Mesodermal cell (in vitro differentiated cells): ENCODE data around the gene ANKRD55.
"Not testable (repeated sequence)": the region's sequence is repeated elsewhere in the genome, so short reads cannot be mapped to it uniquely, and the experiment has no call there.

ENCODE experiments used
- H3K27ac ChIP-seq: 2 replicates; pipeline ENCODE4 v1.7.0; 2013; ENCODE audit warnings: mild to moderate bottlenecking, low read depth, low read length, moderate library complexity; ENCODE audit not compliant: severe bottlenecking
- H3K36me3 ChIP-seq: 2 replicates; pipeline ENCODE4 v1.7.1; 2013; ENCODE audit warnings: mild to moderate bottlenecking, low read length, moderate library complexity; ENCODE audit not compliant: control insufficient read depth, insufficient read depth
- H3K4me1 ChIP-seq: one replicate; pipeline ENCODE4 v1.7.1; 2013; ENCODE audit warnings: mild to moderate bottlenecking, low read length; ENCODE audit not compliant: insufficient read depth, control insufficient read depth, poor library complexity, severe bottlenecking
- H3K4me3 ChIP-seq: 2 replicates; pipeline ENCODE4 v1.7.0; 2013; ENCODE audit warnings: low read length, control low read depth, mild to moderate bottlenecking; ENCODE audit not compliant: insufficient read depth, poor library complexity, severe bottlenecking; ENCODE audit errors: extremely low read depth
- H3K9me3 ChIP-seq: 2 replicates; pipeline ENCODE4 v1.7.1; 2013; ENCODE audit warnings: mild to moderate bottlenecking, low read length, moderate library complexity; ENCODE audit not compliant: control insufficient read depth
- WGBS, 2 experiments: methylation state at CpG; one replicate each; pipeline ENCODE4 v1.1.5; 2013; ENCODE audit warnings: missing lambda C conversion rate in 2 of 2; ENCODE audit not compliant: insufficient coverage in 2 of 2; 5-methylcytosine and 5-hydroxymethylcytosine counted together

The ANKRD55 gene

DNA sequence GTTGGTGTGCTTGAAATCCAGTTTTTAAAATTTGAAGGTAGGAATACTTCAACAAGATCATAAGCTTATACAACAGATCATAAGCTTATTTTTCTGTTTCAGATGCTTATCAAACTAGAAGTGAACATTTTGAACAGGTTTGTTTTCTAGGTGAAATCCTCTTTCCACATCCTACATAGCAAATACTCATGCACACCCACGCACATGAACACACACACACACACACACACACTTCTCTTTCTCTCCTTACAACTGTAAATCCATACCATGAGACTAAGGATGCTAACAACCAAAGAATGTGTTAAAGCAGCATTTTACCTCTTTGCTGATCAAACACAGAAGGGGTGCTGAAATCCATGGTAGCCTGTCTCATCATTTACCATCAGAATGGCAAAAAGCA lies 592 bp downstream of the ANKRD55 start:
- no peak overlapping the region for H3K27ac ChIP-seq
- 86% methylated on average over 1 of the region's 1 CpG; no CpG with 5 or more reads in 1 of the 2 experiments for WGBS, 2 experiments
- no peaks in the 10 kb centered on the region for H3K9me3 ChIP-seq
- no peaks in the 10 kb centered on the region for H3K36me3 ChIP-seq
- no peak overlapping the region for H3K4me3 ChIP-seq
- H3K4me1 ChIP-seq: peaks cover 2% of the 10 kb centered on the region

DNA sequence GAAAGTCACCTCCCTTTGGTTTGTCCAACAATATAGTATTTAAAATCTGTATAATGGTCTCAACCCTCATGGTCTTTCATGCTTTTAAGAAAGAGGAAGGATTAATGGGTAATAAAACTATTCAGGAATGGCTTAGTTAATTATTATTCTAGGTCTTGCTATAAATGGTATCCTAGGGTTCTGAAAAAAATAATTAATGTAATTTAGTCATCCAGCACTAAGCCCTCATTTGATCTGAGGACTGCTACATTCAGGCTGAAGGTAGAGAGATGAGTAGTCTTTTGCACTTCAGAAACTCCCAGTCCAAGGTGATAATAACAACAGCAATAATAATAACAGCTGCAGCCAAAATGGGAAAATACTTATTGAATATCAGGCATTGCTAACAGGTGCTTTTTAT lies 2.6 kb downstream of the ANKRD55 start:
- no peak overlapping the region for H3K4me3 ChIP-seq
- H3K9me3 ChIP-seq: no peaks in the 10 kb centered on the region
- H3K27ac ChIP-seq: no peak overlapping the region
- no peaks in the 10 kb centered on the region for H3K36me3 ChIP-seq
- peaks cover 2% of the 10 kb centered on the region for H3K4me1 ChIP-seq

- Histone ChIP-seq H3K4me1 (peaks cover 2% of the 10 kb centered on the region), H3K9me3 (no peaks in the 10 kb centered on the region), H3K4me3 (no peak overlapping the region), H3K36me3 (no peaks in the 10 kb centered on the region), H3K27ac (no peak overlapping the region)
- WGBS, 2 experiments: 47 to 76% methylated on average over 3 to 4 of the region's 7 CpGs
These were observed 4.0 kb downstream of the ANKRD55 start for GRCh38 chr5:56229111-56229510.

DNA sequence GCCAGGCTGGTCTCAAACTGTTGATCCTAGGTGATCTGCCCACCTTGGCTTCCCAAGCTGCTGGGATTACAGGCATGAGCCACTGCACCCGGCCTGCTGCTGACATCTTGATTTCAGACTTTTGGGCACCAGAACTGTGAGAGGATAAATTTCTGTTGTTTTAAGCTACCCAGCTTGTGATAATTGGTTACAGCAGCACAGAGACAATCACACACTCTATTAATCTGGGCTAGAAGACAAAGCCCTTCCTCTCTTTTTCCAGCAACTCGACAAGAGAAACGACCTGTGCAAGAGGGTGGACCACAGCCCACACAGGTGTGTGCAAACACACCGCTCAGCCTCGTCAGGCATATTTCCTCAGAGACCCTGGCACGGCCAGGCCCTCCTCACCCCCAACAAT lies 4.5 kb downstream of the ANKRD55 start:
- Histone ChIP-seq H3K27ac (no peak overlapping the region), H3K36me3 (no peaks in the 10 kb centered on the region), H3K4me1 (peaks cover 2% of the 10 kb centered on the region), H3K4me3 (no peak overlapping the region), H3K9me3 (no peaks in the 10 kb centered on the region)
- 92 to 100% methylated on average over 1 to 6 of the region's 6 CpGs for WGBS, 2 experiments

DNA sequence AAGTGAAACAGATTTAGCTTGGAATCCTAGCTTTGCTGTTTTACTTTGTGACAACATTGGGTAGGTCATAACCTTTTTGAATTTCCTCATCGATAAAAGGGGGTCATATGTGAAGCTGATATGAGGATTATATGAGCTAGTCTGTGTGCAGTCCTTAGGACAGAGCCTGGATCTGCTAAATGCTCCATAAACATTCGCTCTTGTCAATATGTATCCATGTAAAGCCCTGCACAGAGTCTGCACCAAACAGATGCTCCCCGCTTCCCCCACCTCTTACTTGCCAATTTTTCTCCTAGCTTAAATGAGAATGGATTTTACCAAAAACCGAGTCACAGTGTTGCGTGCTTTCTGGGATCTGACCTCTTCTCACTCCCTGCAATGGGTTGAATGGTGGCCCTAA lies 5.4 kb downstream of the ANKRD55 start:
- Histone ChIP-seq H3K4me1 (peaks cover 2% of the 10 kb centered on the region), H3K9me3 (no peaks in the 10 kb centered on the region), H3K4me3 (no peak overlapping the region), H3K36me3 (no peaks in the 10 kb centered on the region), H3K27ac (no peak overlapping the region)
- 79 to 92% methylated on average over 2 to 3 of the region's 5 CpGs for WGBS, 2 experiments

GRCh38 chr5:56223298-56223697 lies 9.8 kb downstream of the ANKRD55 start:
- not testable (repeated sequence) for H3K36me3 ChIP-seq, H3K4me1 ChIP-seq, H3K27ac ChIP-seq, H3K4me3 ChIP-seq
- peaks cover 16% of the 10 kb centered on the region for H3K9me3 ChIP-seq

DNA sequence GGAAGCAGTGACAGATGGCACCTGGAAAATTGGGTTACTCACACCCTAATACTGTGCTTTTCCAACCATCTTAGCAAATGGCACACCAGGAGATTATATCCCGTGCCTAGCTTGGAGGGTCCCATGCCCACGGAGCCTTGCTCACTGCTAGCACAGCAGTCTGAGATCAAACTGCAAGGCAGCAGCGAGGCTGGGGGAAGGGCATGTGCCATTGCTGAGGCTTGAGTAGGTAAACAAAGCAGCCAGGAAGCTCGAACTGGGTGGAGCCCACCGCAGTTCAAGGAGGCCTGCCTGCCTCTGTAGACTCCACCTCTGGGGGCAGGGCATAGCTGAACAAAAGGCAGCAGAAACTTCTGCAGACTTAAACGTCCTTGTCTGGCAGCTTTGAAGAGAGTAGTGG lies 11.5 kb downstream of the ANKRD55 start:
- 71 to 73% methylated on average over 2 of the region's 6 CpGs for WGBS, 2 experiments

DNA sequence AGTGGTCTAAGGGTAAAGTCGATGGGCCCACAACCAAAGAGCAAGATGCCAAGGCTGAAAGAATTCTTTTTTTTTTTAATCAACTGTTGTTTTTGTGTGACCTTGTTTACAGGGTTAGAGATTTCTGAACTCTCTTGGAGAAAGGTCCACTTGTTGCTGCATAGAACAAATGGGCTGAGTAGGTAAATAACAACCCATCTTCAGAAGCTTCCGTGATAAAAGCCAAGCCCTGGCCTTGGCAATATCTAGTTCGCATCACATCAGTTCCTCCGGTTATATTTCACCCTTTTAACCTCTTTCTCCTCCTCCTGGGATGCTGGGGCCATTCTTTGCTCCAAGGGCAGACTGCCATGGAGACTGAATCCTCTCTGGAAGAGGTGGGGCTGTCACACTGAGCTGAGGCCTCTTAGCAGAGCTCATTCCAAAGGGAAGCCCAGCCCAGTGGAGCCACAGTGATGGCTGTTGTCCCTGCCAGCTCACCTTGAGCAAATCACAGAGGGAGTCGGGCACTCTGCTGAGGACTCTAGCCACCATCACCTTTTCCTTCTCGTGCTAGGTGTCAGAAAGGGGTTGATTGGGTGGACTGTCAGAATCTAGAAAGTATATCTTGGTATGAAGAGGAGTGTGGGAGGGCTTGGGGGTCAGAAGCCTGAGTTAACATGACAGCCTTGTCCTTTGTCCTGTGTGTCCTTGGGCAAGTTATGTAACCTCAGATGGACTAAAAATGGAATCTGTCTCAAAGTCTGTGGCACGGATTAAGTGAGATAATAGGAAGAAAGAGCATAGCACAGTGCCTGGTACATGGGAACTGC lies 17.9 kb downstream of the ANKRD55 start:
- Histone ChIP-seq H3K36me3 (no peaks in the 10 kb centered on the region), H3K4me3 (no peak overlapping the region), H3K9me3 (peaks cover 19% of the 10 kb centered on the region), H3K27ac (no peak overlapping the region), H3K4me1 (no peaks in the 10 kb centered on the region)
- WGBS, 2 experiments: 85 to 89% methylated on average over 3 to 6 of the region's 7 CpGs

More for the DNA sequence above, 11.5 kb downstream of the ANKRD55 start:
- H3K4me3 ChIP-seq, H3K27ac ChIP-seq, H3K4me1 ChIP-seq, H3K36me3 ChIP-seq: not testable (repeated sequence)
- H3K9me3 ChIP-seq: peaks cover 21% of the 10 kb centered on the region

DNA sequence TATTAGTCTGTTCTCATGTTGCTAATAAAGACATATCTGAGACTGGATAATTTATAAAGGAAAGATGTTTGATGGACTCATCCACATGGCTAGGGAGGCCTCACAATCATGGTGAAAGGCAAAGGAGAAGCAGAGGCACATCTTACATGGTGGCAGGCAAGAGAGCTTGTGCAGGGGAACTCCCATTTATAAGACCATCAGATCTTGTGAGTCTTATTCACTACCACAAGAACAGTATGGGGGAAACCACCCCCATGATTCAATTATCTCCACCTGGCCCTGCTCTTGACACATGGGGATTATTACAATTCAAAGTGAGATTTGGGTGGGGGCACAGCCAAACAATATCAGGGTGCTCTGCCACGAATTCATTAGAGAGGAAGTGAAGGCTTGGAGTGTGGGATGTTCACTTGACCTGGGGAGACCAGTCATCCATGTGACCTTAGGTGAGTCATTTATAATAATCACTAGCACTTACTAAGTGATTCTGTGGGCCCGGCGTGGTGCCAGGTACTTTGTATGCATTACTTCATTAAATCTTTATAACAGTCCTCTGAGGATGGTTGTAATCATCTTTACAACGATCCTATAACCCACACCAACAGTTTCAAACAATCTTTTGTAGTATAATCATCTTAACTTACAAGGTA lies 19.1 kb downstream of the ANKRD55 start:
- H3K27ac ChIP-seq, H3K36me3 ChIP-seq, H3K4me3 ChIP-seq, H3K4me1 ChIP-seq: not testable (repeated sequence)
- 100% methylated on average over 1 of the region's 4 CpGs; no CpG with 5 or more reads in 1 of the 2 experiments for WGBS, 2 experiments
- peaks cover 14% of the 10 kb centered on the region for H3K9me3 ChIP-seq

DNA sequence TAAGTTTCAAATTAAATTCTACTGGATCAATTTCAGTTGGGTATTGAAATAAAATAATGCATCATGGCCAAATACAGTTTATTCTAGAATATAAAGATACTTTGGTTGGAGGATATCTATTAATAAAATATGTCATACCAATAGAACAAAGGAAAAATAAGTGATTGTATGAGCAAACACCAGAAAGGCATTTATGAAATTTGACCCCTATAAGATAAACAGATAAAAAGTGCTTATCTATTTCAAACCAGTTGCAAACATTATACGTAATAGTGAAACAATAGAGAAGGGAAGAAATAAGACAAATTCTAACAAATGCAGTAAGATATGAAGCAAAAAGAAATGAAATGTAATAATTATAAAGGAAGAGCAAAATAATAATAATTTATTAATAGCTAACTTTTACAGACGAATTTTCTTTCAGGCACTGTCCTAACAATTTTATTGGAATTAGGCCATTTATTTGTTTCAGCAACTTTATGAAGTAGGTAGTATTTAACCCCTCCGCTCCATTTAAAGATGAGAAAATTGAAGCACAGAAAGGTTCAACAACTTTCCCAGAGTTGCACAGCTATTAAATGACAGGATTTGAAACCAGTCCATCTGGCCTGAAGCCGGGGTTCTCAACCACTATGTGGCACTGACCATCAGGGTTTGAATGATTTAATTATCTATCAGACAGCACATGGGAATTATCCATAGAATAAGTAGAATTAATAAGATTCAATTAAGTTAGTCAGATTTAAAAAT lies 20.8 kb downstream of the ANKRD55 start:
- Histone ChIP-seq H3K27ac (peak overlapping the region; percentile 91), H3K36me3 (no peaks in the 10 kb centered on the region), H3K4me3 (no peak overlapping the region), H3K4me1 (no peaks in the 10 kb centered on the region), H3K9me3 (peaks cover 9% of the 10 kb centered on the region)
- 83% methylated on average over 1 of the region's 4 CpGs; no CpG with 5 or more reads in 1 of the 2 experiments for WGBS, 2 experiments
